H9 (cell line): ENCODE results near the gene LGALS9. TPM values are rescaled to one million over a fixed set of nuclear protein-coding genes. Genes with fewer than 3 reads are reported as not detected.

Experiments
- DNase-seq: peaks from one replicate; pipeline ENCODE4 v3.0.0-alpha.2; 2017
- H2AFZ ChIP-seq: one replicate; pipeline ENCODE4 v1.6.1; 2013; ENCODE audit warnings: mild to moderate bottlenecking, low read length, control low read depth, moderate library complexity
- H2AK5ac ChIP-seq: 2 replicates; pipeline ENCODE4 v1.6.1; 2013; ENCODE audit warnings: low read length, control low read depth, mixed read lengths; ENCODE audit not compliant: insufficient read length
- H2BK120ac ChIP-seq: one replicate; pipeline ENCODE4 v1.6.1; 2013; ENCODE audit warnings: low read depth, mild to moderate bottlenecking, low read length, control low read depth, inconsistent platforms; ENCODE audit not compliant: poor library complexity, severe bottlenecking
- H2BK12ac ChIP-seq: 2 replicates; pipeline ENCODE4 v1.6.1; 2013; ENCODE audit warnings: low read length, control low read depth, mixed read lengths, low read depth; ENCODE audit not compliant: insufficient read length
- H2BK15ac ChIP-seq: 2 replicates; pipeline ENCODE4 v1.6.1; 2013; ENCODE audit warnings: low read depth, low read length, control low read depth
- H2BK20ac ChIP-seq: one replicate; pipeline ENCODE4 v1.6.1; 2013; ENCODE audit warnings: low read depth, mild to moderate bottlenecking, low read length, control low read depth, inconsistent platforms; ENCODE audit not compliant: poor library complexity, severe bottlenecking
- H2BK5ac ChIP-seq: 2 replicates; pipeline ENCODE4 v1.6.1; 2013; ENCODE audit warnings: low read length, control low read depth, mixed read lengths; ENCODE audit not compliant: insufficient read length
- H3K14ac ChIP-seq: 2 replicates; pipeline ENCODE4 v1.6.1; 2013; ENCODE audit warnings: low read length, control low read depth; ENCODE audit not compliant: insufficient read depth
- H3K18ac ChIP-seq: 2 replicates; pipeline ENCODE4 v1.6.1; 2013; ENCODE audit warnings: low read depth, mild to moderate bottlenecking, mixed read lengths, low read length, control low read depth; ENCODE audit not compliant: insufficient read length
- H3K23ac ChIP-seq: 2 replicates; pipeline ENCODE4 v1.6.1; 2013; ENCODE audit warnings: low read length, control low read depth, mixed read lengths, low read depth; ENCODE audit not compliant: insufficient read length
- H3K23me2 ChIP-seq: 2 replicates; pipeline ENCODE4 v1.6.1; 2013; ENCODE audit warnings: low read depth, mild to moderate bottlenecking, mixed read lengths, low read length, control low read depth; ENCODE audit not compliant: insufficient read length, poor library complexity, severe bottlenecking
- H3K27ac ChIP-seq: 2 replicates; pipeline ENCODE4 v1.5.1; 2013; ENCODE audit warnings: low read length, control low read depth, mixed read lengths, low read depth; ENCODE audit not compliant: insufficient read length
- H3K27me3 ChIP-seq: 2 replicates; pipeline ENCODE4 v1.6.1; 2013; ENCODE audit warnings: low read length, control low read depth, inconsistent platforms; ENCODE audit not compliant: insufficient read depth
- H3K4ac ChIP-seq: 2 replicates; pipeline ENCODE4 v1.6.1; 2013; ENCODE audit warnings: low read depth, mild to moderate bottlenecking, control low read depth, inconsistent platforms, low read length, moderate library complexity
- H3K4me1 ChIP-seq: 2 replicates; pipeline ENCODE4 v1.6.1; 2013; ENCODE audit warnings: low read length, control low read depth, inconsistent platforms; ENCODE audit not compliant: insufficient read depth
- H3K4me2 ChIP-seq: 2 replicates; pipeline ENCODE4 v1.6.1; 2013; ENCODE audit warnings: low read length, control low read depth, mixed read lengths; ENCODE audit not compliant: insufficient read length, insufficient read depth
- H3K56ac ChIP-seq: 2 replicates; pipeline ENCODE4 v1.6.1; 2013; ENCODE audit warnings: low read depth, mild to moderate bottlenecking, mixed read lengths, low read length, control low read depth; ENCODE audit not compliant: insufficient read length
- H3K79me1 ChIP-seq: 2 replicates; pipeline ENCODE4 v1.6.1; 2013; ENCODE audit warnings: low read depth, mild to moderate bottlenecking, moderate library complexity, low read length, control low read depth, inconsistent platforms; ENCODE audit not compliant: insufficient read depth, poor library complexity, severe bottlenecking
- H3K79me2 ChIP-seq: 2 replicates; pipeline ENCODE4 v1.6.1; 2013; ENCODE audit warnings: low read length, control low read depth, inconsistent platforms; ENCODE audit not compliant: insufficient read depth
- H3K9ac ChIP-seq: 2 replicates; pipeline ENCODE4 v1.6.1; 2013; ENCODE audit warnings: low read length, control low read depth, mixed read lengths; ENCODE audit not compliant: insufficient read length; ENCODE audit errors: extremely low read depth
- H3K9me3 ChIP-seq: one replicate; pipeline ENCODE4 v1.6.1; 2013; ENCODE audit warnings: low read depth, low read length, inconsistent platforms; ENCODE audit not compliant: control insufficient read depth
- H3T11ph ChIP-seq: one replicate; pipeline ENCODE4 v1.6.1; 2013; ENCODE audit warnings: mild to moderate bottlenecking, low read length, control low read depth, inconsistent platforms
- H4K20me1 ChIP-seq: one replicate; pipeline ENCODE4 v1.6.1; 2013; ENCODE audit not compliant: control insufficient read depth, insufficient read length, insufficient read depth
- H4K5ac ChIP-seq: 2 replicates; pipeline ENCODE4 v1.6.1; 2013; ENCODE audit warnings: low read depth, mild to moderate bottlenecking, mixed read lengths, low read length, control low read depth; ENCODE audit not compliant: insufficient read length
- H4K8ac ChIP-seq: replicated peaks from 2 replicates; pipeline ENCODE4 v1.6.1; 2013; ENCODE audit warnings: low read length, control low read depth, mixed read lengths, low read depth; ENCODE audit not compliant: insufficient read length
- H4K91ac ChIP-seq: 2 replicates; pipeline ENCODE4 v1.6.1; 2013; ENCODE audit warnings: low read depth, mild to moderate bottlenecking, moderate library complexity, mixed read lengths, low read length, control low read depth; ENCODE audit not compliant: insufficient read length
- H3K27ac Mint-ChIP-seq, 3 experiments: 2 replicates in 2 of 3; 3 replicates in 1 of 3; pipeline ENCODE4 v1.8.0; 2020 to 2021; ENCODE audit warnings: mixed read lengths in 3 of 3, mild to moderate bottlenecking in 1 of 3, moderate library complexity in 1 of 3
- H3K27me3 Mint-ChIP-seq: 2 replicates; pipeline ENCODE4 v1.8.0; 2021; ENCODE audit warnings: low read depth, mild to moderate bottlenecking, moderate library complexity, mixed read lengths
- H3K36me3 Mint-ChIP-seq, 3 experiments: 2 replicates in 2 of 3; 3 replicates in 1 of 3; pipeline ENCODE4 v1.8.0; 2020 to 2021; ENCODE audit warnings: low read depth in 3 of 3, mixed read lengths in 3 of 3; ENCODE audit not compliant: insufficient read depth in 1 of 3
- H3K4me1 Mint-ChIP-seq, 2 experiments: 2 replicates each; pipeline ENCODE4 v1.8.0; 2020; ENCODE audit warnings: mixed read lengths in 2 of 2
- H3K4me3 Mint-ChIP-seq, 2 experiments: 2 replicates in 1 of 2; 3 replicates in 1 of 2; pipeline ENCODE4 v1.8.0; 2020 to 2021; ENCODE audit warnings: mild to moderate bottlenecking in 2 of 2, mixed read lengths in 2 of 2, moderate library complexity in 1 of 2
- H3K9me3 Mint-ChIP-seq, 2 experiments: 2 replicates in 1 of 2; 3 replicates in 1 of 2; pipeline ENCODE4 v1.8.0; 2020; ENCODE audit warnings: mild to moderate bottlenecking in 2 of 2, mixed read lengths in 2 of 2, moderate library complexity in 1 of 2
- CTCF ChIP-seq: fragments of 200-600 bp; sonication (generic); conservative IDR thresholded peaks from 3 replicates; pipeline ENCODE4 v1.8.0; 2021; ENCODE audit warnings: antibody characterized with exemption, mild to moderate bottlenecking
- WGBS: extraction: QIAGEN DNeasy Blood & Tissue Kit; methylation state at CpG from one replicate; pipeline ENCODE4 v1.1.7; 2013; ENCODE audit warnings: missing lambda C conversion rate, low lambda C conversion rate, mixed read lengths; ENCODE audit not compliant: insufficient read length; ENCODE audit errors: extremely low coverage; 5-methylcytosine and 5-hydroxymethylcytosine counted together
- total RNA-seq: library from RNA; stranded (reverse); gene quantifications from 2 replicates; pipeline ENCODE4 v1.2.1, GENCODE V29; 2021

Gene LGALS9
- total RNA-seq, 1 experiment from 2014 or later = 2.5 TPM

- no peaks in the 10 kb centered on the region for H3K27me3 ChIP-seq
- H3K27ac ChIP-seq = no peak overlapping the region
- H2BK120ac ChIP-seq = no peak overlapping the region
- no peak overlapping the region for H3K4ac ChIP-seq
- no peak overlapping the region for H2BK5ac ChIP-seq
- no peak overlapping the region for H3T11ph ChIP-seq
- no peak overlapping the region for H4K8ac ChIP-seq
- H4K5ac ChIP-seq = no peak overlapping the region
- H3K79me1 ChIP-seq = no peaks in the 10 kb centered on the region
- H2BK20ac ChIP-seq = no peak overlapping the region
- H4K20me1 ChIP-seq = no peaks in the 10 kb centered on the region
- no peak overlapping the region for H2BK15ac ChIP-seq
- no peak overlapping the region for H3K56ac ChIP-seq
- no peak overlapping the region for H3K23ac ChIP-seq
- no peak overlapping the region for H4K91ac ChIP-seq
- H3K4me2 ChIP-seq = no peak overlapping the region
- Mint-ChIP-seq H3K27me3 (peaks cover 4% of the 10 kb centered on the region), H3K4me1 (peaks cover 3% of the 10 kb centered on the region in 2 experiments; a peak in 3 of 4 replicates), H3K4me3 (no peak overlapping the region), H3K27ac (no peak overlapping the region), H3K9me3 (no peaks in the 10 kb centered on the region; a peak in 1 of 5 replicates), H3K36me3 (no peaks in the 10 kb centered on the region)
- H3K23me2 ChIP-seq = peaks cover 3% of the 10 kb centered on the region
- H2AK5ac ChIP-seq = no peak overlapping the region
- no peaks in the 10 kb centered on the region for H3K4me1 ChIP-seq
- DNase-seq = no peak
- no CpG with 5 or more reads among the region's 5 CpGs for WGBS
- H3K79me2 ChIP-seq = no peaks in the 10 kb centered on the region
- no peak overlapping the region for H2BK12ac ChIP-seq
- no peak overlapping the region for H3K9ac ChIP-seq
- no peak overlapping the region for H3K18ac ChIP-seq
- no peak overlapping the region for H3K14ac ChIP-seq
- no peak for TF ChIP-seq CTCF
- no peak overlapping the region for H2AFZ ChIP-seq
- H3K9me3 ChIP-seq = no peaks in the 10 kb centered on the region
These were observed 26.6 kb downstream of the LGALS9 start for GRCh38 chr17:27657620-27658019.
